ENCODE results near the gene MMP11.

MMP11 gene

GRCh38 chr22:23762842-23763578, 9.6 kb upstream of the MMP11 start, which contains the start of gene C22orf15:
Gene C22orf15 (plus strand): TSS chr22:23762990. CDS start chr22:23763307, 317 bp downstream.
- peak; percentile 49 for DNase-seq

DNA sequence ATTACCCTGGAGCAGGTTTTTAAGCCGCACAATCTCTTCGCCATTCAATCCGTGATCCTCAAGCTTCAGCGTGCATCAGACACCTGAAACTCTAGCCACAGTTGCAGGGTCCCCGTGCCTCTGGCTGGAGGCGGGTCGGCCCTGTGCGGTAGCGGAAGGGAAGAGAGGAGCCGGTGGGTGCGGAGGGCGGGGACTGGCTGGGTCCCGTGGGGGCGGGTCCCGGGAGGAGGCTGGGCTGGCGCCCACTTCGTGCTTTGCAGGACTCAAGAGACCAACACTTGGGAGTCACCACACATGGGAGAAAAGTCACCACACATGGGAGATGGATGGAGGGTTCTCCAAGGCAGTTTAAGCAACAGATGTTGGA, 9.1 kb upstream of the MMP11 start:
- peak; percentile 77 for DNase-seq

DNA sequence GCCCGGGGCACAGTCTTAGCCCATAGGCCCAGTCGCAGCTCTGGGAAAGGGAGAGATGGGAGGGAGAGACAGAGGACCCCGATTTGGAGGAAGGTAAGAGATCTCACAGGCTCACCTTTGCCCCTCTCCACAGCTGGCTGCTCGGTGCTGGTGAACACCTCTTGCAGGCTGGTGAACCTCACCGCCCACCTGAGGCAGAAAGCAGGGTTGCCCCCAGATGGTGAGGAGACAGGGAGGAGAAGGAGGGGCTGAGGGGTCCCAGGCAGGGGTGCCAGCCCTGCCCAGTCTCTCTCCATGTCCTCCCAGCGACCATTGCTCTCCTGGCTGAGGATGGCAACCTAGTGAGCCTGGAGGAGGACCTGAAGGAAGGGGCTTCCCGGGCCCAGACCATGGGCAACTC, 8.7 kb upstream of the MMP11 start:
- no peak for DNase-seq

DNA sequence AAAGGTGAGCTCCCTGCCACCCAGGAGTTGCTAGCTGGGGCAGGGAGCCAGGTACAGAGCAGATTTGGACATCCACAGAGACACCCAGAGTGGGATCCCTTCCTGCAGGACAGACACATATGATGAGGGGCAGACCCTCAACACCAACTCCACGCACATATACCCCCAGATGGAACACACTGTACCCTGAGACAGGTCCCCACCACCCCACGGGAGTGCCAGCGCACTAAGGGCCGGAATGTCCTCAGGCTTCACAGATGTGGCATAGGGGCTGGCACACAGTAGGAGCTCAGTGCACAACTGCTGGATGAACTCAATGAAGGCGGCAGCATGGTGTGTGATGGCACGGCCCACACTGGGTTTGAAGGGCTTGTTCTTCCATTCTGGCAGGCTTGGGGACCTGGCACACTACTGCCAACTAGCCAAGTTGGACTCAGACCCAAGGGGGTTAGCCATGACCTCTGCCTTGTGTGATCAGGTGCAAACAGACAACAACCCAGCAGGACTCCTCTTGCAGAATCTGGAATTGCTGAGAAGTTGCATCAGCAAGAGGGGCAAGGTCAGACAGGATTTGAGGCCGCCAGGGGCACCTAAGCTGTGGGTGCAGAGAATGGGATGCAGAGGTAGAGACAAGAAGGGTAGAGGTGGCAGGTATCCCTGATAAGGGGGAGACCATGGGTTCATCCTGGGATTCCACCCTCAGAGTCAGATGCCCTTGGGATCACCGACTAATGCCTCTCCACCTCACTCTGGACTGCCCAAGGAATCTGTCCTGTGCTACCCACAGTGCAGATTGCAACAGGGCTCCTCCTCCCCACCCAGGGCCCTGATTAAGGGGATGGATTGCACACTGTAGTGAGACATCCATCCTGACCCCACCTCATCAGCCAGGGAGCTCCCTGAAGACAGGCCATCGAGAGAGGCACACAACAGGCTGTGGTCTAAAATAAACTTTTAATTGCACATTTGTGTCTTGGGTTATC, 7.5 kb upstream of the MMP11 start:
- DNase-seq, result no peak

- DNase-seq, result no peak
Observed at GRCh38 chr22:23767303-23767672, 5.4 kb upstream of the MMP11 start.

DNA sequence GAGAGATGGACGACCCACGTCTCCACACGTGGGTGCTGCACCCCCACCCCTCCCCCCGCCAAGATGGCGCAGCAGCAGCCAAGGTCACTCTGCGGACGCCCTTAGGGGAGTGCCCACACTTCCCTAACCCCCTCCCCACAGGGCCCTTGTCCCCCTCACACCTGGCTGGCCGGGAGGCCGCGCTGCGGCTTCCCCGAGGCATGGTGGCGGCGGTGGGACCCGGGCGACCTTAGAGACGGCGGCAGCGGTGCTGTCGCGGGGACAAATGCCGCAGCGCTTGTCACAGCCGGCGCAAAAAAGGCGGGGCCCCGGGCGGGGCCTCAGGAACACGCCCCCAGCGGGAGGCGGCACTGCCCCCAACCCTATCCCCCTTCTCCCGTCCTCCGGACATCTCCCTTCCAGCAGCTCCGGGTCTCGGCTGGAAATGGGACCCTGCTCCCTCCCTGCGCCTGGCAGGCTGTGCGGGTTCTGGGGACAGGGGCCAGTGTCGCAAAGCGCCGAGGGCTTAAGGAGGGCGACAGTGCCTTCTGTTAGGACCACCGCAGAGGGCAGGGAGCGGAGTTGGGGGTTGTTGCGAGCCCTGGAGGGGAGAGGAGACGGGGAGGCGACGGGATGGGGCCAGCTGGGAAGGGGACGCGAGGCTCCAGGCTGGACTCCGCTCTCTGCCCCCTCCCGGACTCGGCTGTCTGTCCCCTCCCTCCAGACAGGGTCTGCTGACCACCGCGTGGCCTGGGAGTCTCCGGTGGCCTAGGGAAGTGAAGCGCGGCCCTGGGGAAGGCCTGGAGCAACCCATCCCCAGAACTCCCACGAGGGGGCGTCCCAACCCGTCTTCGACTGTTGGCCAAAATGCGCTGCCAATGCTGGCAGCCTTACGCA, 4.7 kb upstream of the MMP11 start, which contains the start of gene CHCHD10:
Gene CHCHD10 (minus strand): TSS at position 300 of the 876 bp plus-strand sequence. CDS start 98 bp downstream, at position 202.
- peak; percentile 88 for DNase-seq

- no peak for DNase-seq
Observed at GRCh38 chr22:23769321-23769965, 3.2 kb upstream of the MMP11 start.

GRCh38 chr22:23772315-23772648, 367 bp upstream of the MMP11 start:
- DNase-seq, result no peak

DNA sequence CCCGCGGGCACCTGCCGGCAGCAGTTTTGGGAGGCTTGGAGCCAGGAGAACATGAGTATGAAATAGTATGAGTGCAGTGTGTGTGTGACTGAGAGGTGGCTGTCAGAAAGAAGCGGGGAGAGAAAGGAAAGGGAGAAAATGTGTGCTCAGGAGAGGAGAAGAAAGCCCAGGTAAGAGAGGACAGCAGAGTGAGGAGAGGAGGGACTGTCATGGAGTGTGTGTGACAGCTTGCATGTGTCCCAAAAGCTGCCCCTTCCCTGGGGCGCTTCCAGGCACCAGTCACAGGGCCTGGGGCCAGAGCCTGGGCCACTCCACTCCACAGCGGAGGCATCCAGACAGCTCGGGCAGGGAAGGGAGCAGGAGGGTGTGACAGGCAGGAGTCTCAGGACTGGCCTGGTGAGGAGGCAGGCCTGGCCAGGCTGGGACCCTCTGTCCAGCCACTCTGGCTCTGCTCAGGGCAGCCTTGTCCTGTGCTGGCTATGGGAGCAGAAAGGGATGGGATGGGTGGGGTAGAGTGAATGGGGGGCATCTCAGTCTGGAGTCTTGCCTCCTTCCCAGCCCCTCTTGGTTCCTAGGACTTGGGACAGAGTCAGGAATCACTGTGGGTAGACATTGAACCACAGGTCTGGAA, 949 bp downstream of the MMP11 start:
- DNase-seq, result no peak

GRCh38 chr22:23774114-23774921, 1.7 kb downstream of the MMP11 start:
- no peak for DNase-seq

DNA sequence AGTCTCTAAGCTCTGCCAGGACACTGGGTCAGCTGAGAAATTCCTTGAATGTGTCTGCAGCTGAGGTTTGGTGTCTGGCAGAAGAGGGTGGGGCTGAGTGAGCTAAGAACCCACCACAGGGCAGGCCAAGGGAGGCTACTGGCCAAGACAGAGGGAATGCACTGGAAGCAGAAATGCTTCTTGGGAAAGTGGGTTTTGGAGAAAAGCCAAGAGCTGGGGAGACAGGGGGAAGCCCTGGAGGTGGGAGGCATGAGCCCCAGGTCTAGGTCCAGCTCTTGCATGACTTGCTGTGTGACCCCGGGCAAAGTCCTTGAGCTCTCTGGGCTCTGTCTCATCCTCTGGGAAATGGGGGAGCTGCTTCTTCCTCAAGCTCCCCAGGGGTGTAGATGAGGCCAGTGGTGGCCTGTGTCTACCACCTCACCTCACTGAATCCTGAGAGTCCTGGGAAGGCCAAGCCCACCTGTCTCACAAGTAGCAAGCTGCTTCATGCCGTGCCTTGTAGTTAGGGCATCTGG, 2.3 kb downstream of the MMP11 start:
- no peak for DNase-seq

DNA sequence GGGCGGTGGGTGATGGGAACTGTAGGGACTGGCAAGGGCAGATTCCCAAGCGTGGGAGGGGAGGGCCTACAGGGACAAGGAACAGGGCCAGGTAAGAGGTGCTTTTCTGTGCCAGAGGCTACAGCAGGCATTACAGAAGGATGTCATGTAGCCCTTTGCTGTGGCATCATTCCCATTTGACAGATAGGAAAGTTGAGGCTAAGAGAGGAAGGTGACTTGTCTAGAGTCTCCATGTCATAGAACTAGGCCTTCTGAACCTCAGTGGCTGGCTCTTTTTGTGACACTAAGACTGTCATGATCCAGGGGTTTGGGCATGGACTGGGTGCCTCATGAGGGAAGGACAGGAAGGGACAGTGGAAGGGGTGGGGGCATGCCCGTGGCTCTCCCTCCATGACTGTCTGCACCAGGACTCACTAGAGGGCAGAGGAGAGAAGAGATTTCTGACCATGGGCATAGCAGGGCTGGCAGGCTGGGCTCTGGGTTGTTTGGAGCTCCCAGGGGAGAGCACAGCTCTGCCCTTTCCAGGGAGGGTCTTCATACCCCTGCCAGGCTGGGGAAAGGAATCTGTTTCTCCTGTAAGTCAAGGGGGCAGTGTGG, 3.2 kb downstream of the MMP11 start:
- DNase-seq, result no peak

- no peak for DNase-seq
Observed at GRCh38 chr22:23777776-23778576, 5.3 kb downstream of the MMP11 start.

GRCh38 chr22:23778577-23778900, 5.9 kb downstream of the MMP11 start:
- DNase-seq, result no peak

DNA sequence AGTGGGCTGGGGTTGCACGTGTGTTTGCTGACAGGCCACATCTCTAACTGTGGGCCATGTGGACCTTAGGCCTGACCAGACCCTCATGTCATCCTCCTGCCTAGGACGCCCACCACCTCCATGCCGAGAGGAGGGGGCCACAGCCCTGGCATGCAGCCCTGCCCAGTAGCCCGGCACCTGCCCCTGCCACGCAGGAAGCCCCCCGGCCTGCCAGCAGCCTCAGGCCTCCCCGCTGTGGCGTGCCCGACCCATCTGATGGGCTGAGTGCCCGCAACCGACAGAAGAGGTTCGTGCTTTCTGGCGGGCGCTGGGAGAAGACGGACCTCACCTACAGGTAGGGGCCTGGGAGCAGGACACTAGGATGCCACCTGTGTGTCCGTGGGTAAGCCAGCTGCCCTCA, 6.4 kb downstream of the MMP11 start:
- no peak for DNase-seq

DNA sequence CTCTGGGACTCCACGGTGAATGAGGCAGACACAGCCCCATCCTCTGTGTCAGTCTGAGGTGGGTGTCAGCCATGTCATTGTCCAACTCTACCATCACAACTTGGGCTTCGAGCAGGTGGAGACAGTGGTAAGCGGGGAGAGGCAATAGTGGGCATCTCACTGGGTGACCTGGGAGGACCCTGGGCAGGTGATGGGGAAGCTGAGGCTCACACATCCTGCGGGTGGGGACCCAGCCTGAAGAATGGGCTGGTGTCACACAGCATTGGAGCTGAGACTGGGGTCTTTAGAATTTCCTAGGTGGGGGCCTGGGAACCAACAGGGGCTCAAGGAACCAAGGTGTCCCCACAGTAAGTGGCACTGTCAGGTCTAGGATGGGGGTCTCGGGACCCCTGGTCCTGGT, 7.1 kb downstream of the MMP11 start:
- DNase-seq, result no peak

GRCh38 chr22:23780146-23780748, 7.6 kb downstream of the MMP11 start:
- DNase-seq, result no peak

DNA sequence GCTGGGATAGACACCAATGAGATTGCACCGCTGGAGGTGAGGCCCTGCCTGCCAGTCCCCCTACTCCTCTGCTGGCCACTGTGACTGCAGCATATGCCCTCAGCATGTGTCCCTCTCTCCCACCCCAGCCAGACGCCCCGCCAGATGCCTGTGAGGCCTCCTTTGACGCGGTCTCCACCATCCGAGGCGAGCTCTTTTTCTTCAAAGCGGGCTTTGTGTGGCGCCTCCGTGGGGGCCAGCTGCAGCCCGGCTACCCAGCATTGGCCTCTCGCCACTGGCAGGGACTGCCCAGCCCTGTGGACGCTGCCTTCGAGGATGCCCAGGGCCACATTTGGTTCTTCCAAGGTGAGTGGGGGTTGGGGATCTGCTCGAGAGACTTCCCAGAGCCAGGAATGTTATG, 8.4 kb downstream of the MMP11 start:
- no peak for DNase-seq

DNA sequence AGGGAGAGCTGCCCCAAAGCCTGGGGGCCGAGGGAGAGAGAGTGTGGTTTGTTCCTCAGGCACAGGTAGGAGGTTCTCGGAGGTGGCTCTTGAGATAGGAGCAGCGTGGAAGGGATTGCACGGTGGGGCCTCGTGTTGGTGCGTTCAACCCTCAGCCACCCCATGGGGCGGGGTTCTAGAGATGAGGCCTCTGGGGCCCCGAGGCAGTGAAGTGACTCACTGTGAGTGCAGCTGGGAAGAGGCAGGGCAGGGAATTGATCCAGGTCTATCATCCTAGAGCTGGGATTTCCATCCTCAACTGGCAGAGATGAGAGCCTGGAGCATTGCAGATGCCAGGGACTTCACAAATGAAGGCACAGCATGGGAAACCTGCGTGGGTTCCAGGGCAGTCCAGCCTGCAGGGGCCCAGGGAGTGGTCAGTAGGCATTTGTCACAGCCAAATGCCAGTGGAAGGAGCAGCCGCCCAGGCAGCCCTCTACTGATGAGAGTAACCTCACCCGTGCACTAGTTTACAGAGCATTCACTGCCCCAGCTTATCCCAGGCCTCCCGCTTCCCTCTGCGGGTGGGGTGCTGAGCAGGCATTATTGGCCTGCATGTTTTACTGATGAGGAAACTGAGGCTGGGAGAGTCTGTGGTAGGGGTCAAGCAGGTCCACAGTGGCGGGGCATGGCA, 9.0 kb downstream of the MMP11 start:
- DNase-seq, result no peak

Measured in stimulated activated CD4-positive, alpha-beta T cell treated with anti-CD3 and anti-CD28 coated beads, Interleukin-15, amount 100 ng/mL, for 24 hours (primary cell).